Epithelial cell of alveolus of lung (primary cell): ENCODE data around the gene HOXC11. TPM values are rescaled to one million over a fixed set of nuclear protein-coding genes. Genes with fewer than 3 reads are reported as not detected.

ENCODE experiments used
- total RNA-seq: library from RNA; depleted of rRNA; stranded (reverse); fragments of >200 nt; gene quantifications from 2 replicates; pipeline ENCODE4 v1.2.1, GENCODE V29; 2015

HOXC11 gene
- total RNA-seq: not detected in 2 replicates

DNA sequence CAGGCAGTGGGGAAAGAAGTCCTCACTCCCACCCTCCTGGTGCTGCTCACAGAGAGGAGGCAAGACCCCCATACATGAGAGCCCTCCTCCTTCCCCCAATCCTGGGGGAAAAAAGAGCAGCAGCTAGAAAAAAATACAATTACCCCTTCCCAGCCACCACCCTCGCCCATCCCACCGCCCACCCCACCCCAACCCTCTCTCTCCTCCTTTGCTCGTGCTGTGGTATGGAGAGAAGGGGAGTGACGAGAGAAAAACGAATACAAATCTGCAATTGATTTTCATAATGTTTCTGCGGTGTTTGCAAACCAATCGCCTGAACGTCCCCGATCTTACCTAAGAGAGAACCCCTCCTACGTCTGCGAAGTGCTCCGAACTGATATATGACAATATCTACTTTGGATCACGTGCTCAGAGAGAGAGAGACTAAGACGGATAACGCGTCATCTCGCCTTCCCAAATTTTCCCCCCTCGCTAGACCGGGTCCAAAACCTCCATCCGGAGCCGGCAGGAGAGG lies at the start of gene HOXC11:
HOXC11 (plus strand) TSS at position 405 of the 514 bp plus-strand sequence. CDS start 116 bp downstream, outside the sequence.

GRCh38 chr12:53938326-53939140 lies 34.4 kb upstream of the HOXC11 start, which contains the start of gene HOXC13:
Gene HOXC13, plus strand, starts transcription at chr12:53938831. Its CDS starts 76 bp downstream, at chr12:53938907.

DNA sequence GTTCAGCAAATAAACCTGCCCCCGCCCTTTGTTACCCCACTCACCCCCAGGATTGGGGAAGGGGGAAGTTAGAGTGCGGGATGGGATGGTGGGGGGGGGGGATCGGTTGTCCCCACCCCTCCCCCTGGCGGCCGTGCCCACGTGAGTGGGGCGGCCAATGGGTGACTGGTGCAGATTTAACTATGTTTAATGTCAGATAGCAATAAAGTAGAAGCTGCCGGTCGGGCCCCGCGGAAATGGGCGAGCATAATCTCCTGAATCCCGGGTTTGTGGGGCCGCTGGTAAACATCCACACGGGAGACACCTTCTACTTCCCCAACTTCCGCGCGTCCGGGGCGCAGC lies 18.3 kb upstream of the HOXC11 start, which contains the start of gene HOXC12:
HOXC12 (plus strand) TSS at position 210 of the 342 bp plus-strand sequence; CDS start at position 237, 27 bp downstream.

GRCh38 chr12:53974084-53975063 lies 1.4 kb downstream of the HOXC11 start, which contains the start of gene HOTAIR:
Gene HOTAIR, minus strand, starts transcription at chr12:53974954.

GRCh38 chr12:53984901-53985691 lies 12.2 kb downstream of the HOXC11 start, which contains the start of gene HOXC10:
Gene HOXC10, plus strand, starts transcription at chr12:53985146. Its CDS starts 114 bp downstream, at chr12:53985260.

GRCh38 chr12:54000116-54001114 lies 27.5 kb downstream of the HOXC11 start, which contains the start of gene HOXC9:
Gene HOXC9, plus strand, starts transcription at chr12:54000161. Its CDS starts 28 bp downstream, at chr12:54000189.

Other genes with a start within 250 kb of the HOXC11 start
- 52.1 and 84.1 TPM in 2 replicates for gene CALCOCO1, start 245.7 kb upstream of the HOXC11 start, total RNA-seq
- gene CISTR, start 221.1 kb upstream of the HOXC11 start, total RNA-seq: not detected in 2 replicates
- not detected in 2 replicates for gene HOXC13, start 34.3 kb upstream of the HOXC11 start, total RNA-seq
- gene HOXC12, start 18.2 kb upstream of the HOXC11 start, total RNA-seq: not detected in 2 replicates
- not detected in 2 replicates for gene HOTAIR, start 1.8 kb downstream of the HOXC11 start, total RNA-seq
- not detected in 2 replicates for gene HOXC10, start 12.0 kb downstream of the HOXC11 start, total RNA-seq
- gene HOXC9, start 27.0 kb downstream of the HOXC11 start, total RNA-seq: 1.0 and 1.4 TPM in 2 replicates
- 0.24 and 0.52 TPM in 2 replicates for gene HOXC8, start 35.9 kb downstream of the HOXC11 start, total RNA-seq
- gene HOXC6, start 55.3 kb downstream of the HOXC11 start, total RNA-seq: 0.52 and 0.80 TPM in 2 replicates
- 0.39 TPM in 1 of 2 replicates, not detected in the other for gene HOXC5, start 59.9 kb downstream of the HOXC11 start, total RNA-seq
- gene HOXC4, start 80.7 kb downstream of the HOXC11 start, total RNA-seq: 0.88 and 1.4 TPM in 2 replicates
- gene SMUG1, start 215.9 kb downstream of the HOXC11 start, total RNA-seq: 44.2 and 62.0 TPM in 2 replicates